GM19438 (cell line): Measurements from ENCODE around the gene IGSF6.
"Not testable (repeated sequence)": the region's sequence is repeated elsewhere in the genome, so short reads cannot be mapped to it uniquely, and the experiment has no call there.

Source experiments
- ATAC-seq: cut with Tn5 transposase; IDR thresholded peaks from one replicate; pipeline ENCODE4 v1.9.1; 2021; ENCODE audit warnings: low read depth; ENCODE audit not compliant: unreplicated experiment

Gene IGSF6

GRCh38 chr16:21631376-21631775 is 21.0 kb downstream of the IGSF6 start:
- not testable (repeated sequence) for ATAC-seq

- ATAC-seq = not testable (repeated sequence)
Measured at GRCh38 chr16:21630866-21631265, 21.5 kb downstream of the IGSF6 start.

GRCh38 chr16:21629616-21630539 is 22.5 kb downstream of the IGSF6 start:
- not testable (repeated sequence) for ATAC-seq

GRCh38 chr16:21628772-21629171 is 23.6 kb downstream of the IGSF6 start:
- ATAC-seq = no peak

GRCh38 chr16:21628121-21628726 is 24.2 kb downstream of the IGSF6 start:
- ATAC-seq = no peak

- no peak for ATAC-seq
Measured at GRCh38 chr16:21626659-21627277, 25.6 kb downstream of the IGSF6 start.

- ATAC-seq = no peak
Measured at GRCh38 chr16:21625026-21625425, 27.4 kb downstream of the IGSF6 start.

GRCh38 chr16:21622545-21622944 is 29.9 kb downstream of the IGSF6 start:
- no peak for ATAC-seq

GRCh38 chr16:21620592-21620991 is 31.8 kb downstream of the IGSF6 start:
- ATAC-seq = no peak

- ATAC-seq = no peak
Measured at GRCh38 chr16:21619765-21620425, 32.5 kb downstream of the IGSF6 start.

GRCh38 chr16:21618281-21618680 is 34.1 kb downstream of the IGSF6 start:
- no peak for ATAC-seq

- ATAC-seq = no peak
Measured at GRCh38 chr16:21617607-21618006, 34.8 kb downstream of the IGSF6 start.

- ATAC-seq = no peak
Measured at GRCh38 chr16:21614896-21615295, 37.5 kb downstream of the IGSF6 start.

GRCh38 chr16:21613781-21614180 is 38.6 kb downstream of the IGSF6 start:
- ATAC-seq = no peak

GRCh38 chr16:21613361-21613760 is 39.0 kb downstream of the IGSF6 start:
- ATAC-seq = no peak

GRCh38 chr16:21611556-21612384 is 40.6 kb downstream of the IGSF6 start:
- no peak for ATAC-seq

GRCh38 chr16:21611198-21611555 is 41.2 kb downstream of the IGSF6 start:
- ATAC-seq = no peak

GRCh38 chr16:21610766-21611165 is 41.6 kb downstream of the IGSF6 start:
- no peak for ATAC-seq

- ATAC-seq = no peak
Measured at GRCh38 chr16:21610006-21610544, 42.3 kb downstream of the IGSF6 start.
